ENCODE results near the gene SEZ6. TPM values are rescaled to one million over a fixed set of nuclear protein-coding genes. Genes with fewer than 3 reads are reported as not detected.

SEZ6 gene
- total and polyA plus RNA-seq, 10 of the 15 experiments (the other 5 are each of a cell fraction or from before 2014, with no cell fraction given) = 0.05 to 0.87 (median 0.17) TPM; not detected in 4

DNA sequence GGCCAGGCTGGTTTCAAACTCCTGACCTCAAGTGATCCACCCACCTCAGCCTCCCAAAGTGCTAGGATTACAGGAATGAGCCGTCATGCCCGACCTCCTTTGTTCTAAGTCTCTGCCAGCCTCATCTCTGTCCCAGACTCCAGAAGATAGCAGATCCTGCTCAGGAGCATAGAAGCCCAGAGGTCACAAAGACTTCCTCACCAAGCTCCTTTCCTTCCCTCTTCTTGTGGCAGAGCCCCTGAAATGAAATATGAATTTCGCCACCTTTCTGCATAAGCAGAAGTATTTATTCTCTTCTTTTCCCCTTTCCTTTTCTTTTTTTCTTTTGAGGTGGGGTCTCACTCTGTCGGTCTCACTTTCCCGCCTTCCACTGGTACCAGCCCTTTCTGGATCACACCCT, 25.7 kb upstream of the SEZ6 start (continued):
- TF ChIP-seq, protein P1, sequence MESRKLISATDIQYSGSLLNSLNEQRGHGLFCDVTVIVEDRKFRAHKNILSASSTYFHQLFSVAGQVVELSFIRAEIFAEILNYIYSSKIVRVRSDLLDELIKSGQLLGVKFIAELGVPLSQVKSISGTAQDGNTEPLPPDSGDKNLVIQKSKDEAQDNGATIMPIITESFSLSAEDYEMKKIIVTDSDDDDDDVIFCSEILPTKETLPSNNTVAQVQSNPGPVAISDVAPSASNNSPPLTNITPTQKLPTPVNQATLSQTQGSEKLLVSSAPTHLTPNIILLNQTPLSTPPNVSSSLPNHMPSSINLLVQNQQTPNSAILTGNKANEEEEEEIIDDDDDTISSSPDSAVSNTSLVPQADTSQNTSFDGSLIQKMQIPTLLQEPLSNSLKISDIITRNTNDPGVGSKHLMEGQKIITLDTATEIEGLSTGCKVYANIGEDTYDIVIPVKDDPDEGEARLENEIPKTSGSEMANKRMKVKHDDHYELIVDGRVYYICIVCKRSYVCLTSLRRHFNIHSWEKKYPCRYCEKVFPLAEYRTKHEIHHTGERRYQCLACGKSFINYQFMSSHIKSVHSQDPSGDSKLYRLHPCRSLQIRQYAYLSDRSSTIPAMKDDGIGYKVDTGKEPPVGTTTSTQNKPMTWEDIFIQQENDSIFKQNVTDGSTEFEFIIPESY (IDR thresholded peaks at IDR 0.05) = no peak
- TF ChIP-seq SREBF2 (IDR thresholded peaks at IDR 0.05; ENCODE audit: low read length) = no peak
- no peak for TF ChIP-seq CHD4 (IDR thresholded peaks at IDR 0.05)
- TF ChIP-seq RAD51 (IDR thresholded peaks at IDR 0.05) = no peak

- POLR2A ChIA-PET = no interaction called here
- H3K4me2 ChIP-seq (ENCODE audit: control insufficient read depth, insufficient read depth) = no peak overlapping the region
- TF ChIP-seq HDAC6 (IDR thresholded peaks at IDR 0.05; ENCODE audit: unreplicated experiment) (no peak), MXI1 (IDR thresholded peaks at IDR 0.05; ENCODE audit: low read depth, low read length) (no peak), DPF2 (IDR thresholded peaks at IDR 0.05) (no peak), BHLHE40 (IDR thresholded peaks at IDR 0.05; ENCODE audit: borderline replicate concordance in 1 of 2, low read depth in 2 of 2, low read length in 1 of 2) (no peak)
- TF ChIP-seq, protein P2, sequence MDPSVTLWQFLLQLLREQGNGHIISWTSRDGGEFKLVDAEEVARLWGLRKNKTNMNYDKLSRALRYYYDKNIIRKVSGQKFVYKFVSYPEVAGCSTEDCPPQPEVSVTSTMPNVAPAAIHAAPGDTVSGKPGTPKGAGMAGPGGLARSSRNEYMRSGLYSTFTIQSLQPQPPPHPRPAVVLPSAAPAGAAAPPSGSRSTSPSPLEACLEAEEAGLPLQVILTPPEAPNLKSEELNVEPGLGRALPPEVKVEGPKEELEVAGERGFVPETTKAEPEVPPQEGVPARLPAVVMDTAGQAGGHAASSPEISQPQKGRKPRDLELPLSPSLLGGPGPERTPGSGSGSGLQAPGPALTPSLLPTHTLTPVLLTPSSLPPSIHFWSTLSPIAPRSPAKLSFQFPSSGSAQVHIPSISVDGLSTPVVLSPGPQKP (IDR thresholded peaks at IDR 0.05; ENCODE audit: low read depth, low read length) = no peak
- TF ChIP-seq, protein P3, sequence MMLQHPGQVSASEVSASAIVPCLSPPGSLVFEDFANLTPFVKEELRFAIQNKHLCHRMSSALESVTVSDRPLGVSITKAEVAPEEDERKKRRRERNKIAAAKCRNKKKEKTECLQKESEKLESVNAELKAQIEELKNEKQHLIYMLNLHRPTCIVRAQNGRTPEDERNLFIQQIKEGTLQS (IDR thresholded peaks at IDR 0.05; ENCODE audit: borderline replicate concordance, extremely low read depth, low read depth, low read length) = no peak
- TF ChIP-seq, protein P4, sequence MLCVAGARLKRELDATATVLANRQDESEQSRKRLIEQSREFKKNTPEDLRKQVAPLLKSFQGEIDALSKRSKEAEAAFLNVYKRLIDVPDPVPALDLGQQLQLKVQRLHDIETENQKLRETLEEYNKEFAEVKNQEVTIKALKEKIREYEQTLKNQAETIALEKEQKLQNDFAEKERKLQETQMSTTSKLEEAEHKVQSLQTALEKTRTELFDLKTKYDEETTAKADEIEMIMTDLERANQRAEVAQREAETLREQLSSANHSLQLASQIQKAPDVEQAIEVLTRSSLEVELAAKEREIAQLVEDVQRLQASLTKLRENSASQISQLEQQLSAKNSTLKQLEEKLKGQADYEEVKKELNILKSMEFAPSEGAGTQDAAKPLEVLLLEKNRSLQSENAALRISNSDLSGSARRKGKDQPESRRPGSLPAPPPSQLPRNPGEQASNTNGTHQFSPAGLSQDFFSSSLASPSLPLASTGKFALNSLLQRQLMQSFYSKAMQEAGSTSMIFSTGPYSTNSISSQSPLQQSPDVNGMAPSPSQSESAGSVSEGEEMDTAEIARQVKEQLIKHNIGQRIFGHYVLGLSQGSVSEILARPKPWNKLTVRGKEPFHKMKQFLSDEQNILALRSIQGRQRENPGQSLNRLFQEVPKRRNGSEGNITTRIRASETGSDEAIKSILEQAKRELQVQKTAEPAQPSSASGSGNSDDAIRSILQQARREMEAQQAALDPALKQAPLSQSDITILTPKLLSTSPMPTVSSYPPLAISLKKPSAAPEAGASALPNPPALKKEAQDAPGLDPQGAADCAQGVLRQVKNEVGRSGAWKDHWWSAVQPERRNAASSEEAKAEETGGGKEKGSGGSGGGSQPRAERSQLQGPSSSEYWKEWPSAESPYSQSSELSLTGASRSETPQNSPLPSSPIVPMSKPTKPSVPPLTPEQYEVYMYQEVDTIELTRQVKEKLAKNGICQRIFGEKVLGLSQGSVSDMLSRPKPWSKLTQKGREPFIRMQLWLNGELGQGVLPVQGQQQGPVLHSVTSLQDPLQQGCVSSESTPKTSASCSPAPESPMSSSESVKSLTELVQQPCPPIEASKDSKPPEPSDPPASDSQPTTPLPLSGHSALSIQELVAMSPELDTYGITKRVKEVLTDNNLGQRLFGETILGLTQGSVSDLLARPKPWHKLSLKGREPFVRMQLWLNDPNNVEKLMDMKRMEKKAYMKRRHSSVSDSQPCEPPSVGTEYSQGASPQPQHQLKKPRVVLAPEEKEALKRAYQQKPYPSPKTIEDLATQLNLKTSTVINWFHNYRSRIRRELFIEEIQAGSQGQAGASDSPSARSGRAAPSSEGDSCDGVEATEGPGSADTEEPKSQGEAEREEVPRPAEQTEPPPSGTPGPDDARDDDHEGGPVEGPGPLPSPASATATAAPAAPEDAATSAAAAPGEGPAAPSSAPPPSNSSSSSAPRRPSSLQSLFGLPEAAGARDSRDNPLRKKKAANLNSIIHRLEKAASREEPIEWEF (IDR thresholded peaks at IDR 0.05; ENCODE audit: insufficient replicate concordance, low read depth, low read length) = no peak
- TF ChIP-seq, protein P5, sequence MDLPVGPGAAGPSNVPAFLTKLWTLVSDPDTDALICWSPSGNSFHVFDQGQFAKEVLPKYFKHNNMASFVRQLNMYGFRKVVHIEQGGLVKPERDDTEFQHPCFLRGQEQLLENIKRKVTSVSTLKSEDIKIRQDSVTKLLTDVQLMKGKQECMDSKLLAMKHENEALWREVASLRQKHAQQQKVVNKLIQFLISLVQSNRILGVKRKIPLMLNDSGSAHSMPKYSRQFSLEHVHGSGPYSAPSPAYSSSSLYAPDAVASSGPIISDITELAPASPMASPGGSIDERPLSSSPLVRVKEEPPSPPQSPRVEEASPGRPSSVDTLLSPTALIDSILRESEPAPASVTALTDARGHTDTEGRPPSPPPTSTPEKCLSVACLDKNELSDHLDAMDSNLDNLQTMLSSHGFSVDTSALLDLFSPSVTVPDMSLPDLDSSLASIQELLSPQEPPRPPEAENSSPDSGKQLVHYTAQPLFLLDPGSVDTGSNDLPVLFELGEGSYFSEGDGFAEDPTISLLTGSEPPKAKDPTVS (IDR thresholded peaks at IDR 0.05; ENCODE audit: low read depth, low read length) = no peak
These were observed 18.6 kb upstream of the SEZ6 start for GRCh38 chr17:29024316-29024952.

More at GRCh38 chr17:29024316-29024952, 18.6 kb upstream of the SEZ6 start:
- H3K36me3 ChIP-seq (ENCODE audit: control insufficient read depth in 2 of 2, insufficient read depth in 2 of 2, low read length in 1 of 2) = no peaks in the 10 kb centered on the region
- no peak overlapping the region for H2AFZ ChIP-seq (ENCODE audit: control insufficient read depth, low read depth, low read length)
- FAIRE-seq (no peak), DNase-seq (ENCODE audit: low read depth, low spot score) (no peak), ATAC-seq (no peak)
- H3K4me1 ChIP-seq (ENCODE audit: control insufficient read depth, insufficient read depth, low read length) = no peaks in the 10 kb centered on the region
- SMC1A ChIA-PET (ENCODE audit: uncharacterized antibody, unreplicated experiment) = no interaction called here
- CTCF ChIA-PET = no interaction called here
- H3K27me3 ChIP-seq (replicated peaks in 1 of 2; ENCODE audit: control insufficient read depth in 2 of 2, insufficient read depth in 2 of 2, low read length in 1 of 2) = peaks cover 2 to 4% of the 10 kb centered on the region in 2 experiments; a peak in 3 of 4 replicates
- no peak overlapping the region for H3K9ac ChIP-seq (ENCODE audit: control insufficient read depth, insufficient read depth, low read length)
- no peak overlapping the region for H3K4me3 ChIP-seq
- in situ Hi-C loops (cut with MboI) = no loop called here
- no peaks in the 10 kb centered on the region for H3K9me3 ChIP-seq (replicated peaks; ENCODE audit: control insufficient read depth, insufficient read depth, low read length)
- H4K20me1 ChIP-seq (ENCODE audit: control insufficient read depth, insufficient read depth) = no peaks in the 10 kb centered on the region
- H3K79me2 ChIP-seq (ENCODE audit: control insufficient read depth, insufficient read depth, low read length) = no peaks in the 10 kb centered on the region
- no TSS peak for BruUV-seq (replicated peaks)
- H3K27ac ChIP-seq (ENCODE audit: control insufficient read depth, insufficient read depth) = no peak overlapping the region
- intact Hi-C loops (cut with micrococcal nuclease; ENCODE audit: unreplicated experiment) = no loop called here
- RAD21 ChIA-PET (ENCODE audit: unreplicated experiment) = no interaction called here
- 11% methylated on average over 6 of the region's 6 CpGs for WGBS (ENCODE audit: insufficient coverage, insufficient replicate concordance, low lambda C conversion rate, missing lambda C conversion rate)

All from GM12878 (cell line).